ENCODE data around the gene FAM110C. TPM values are rescaled to one million over a fixed set of nuclear protein-coding genes. Genes with fewer than 3 reads are reported as not detected.

The FAM110C gene
- total and polyA plus RNA-seq, 2 of the 8 experiments (the other 6 are each of a cell fraction or from before 2014, with no cell fraction given): 4.8 to 13.2 TPM

- TF ChIP-seq POLR2A (IDR thresholded peaks at IDR 0.05; ENCODE audit: control extremely low read depth in 1 of 2, low read depth in 2 of 2, low read length in 2 of 2): 0 out of 3 replicates have a peak, but pooled peaks of 1 of the 2 experiments have one; percentile 33
- no peak for TF ChIP-seq RNF2 (IDR thresholded peaks at IDR 0.05; ENCODE audit: borderline replicate concordance, low read depth, low read length, missing control alignments, poor library complexity, severe bottlenecking)
- no peak for TF ChIP-seq KDM1A (IDR thresholded peaks at IDR 0.05; ENCODE audit: borderline replicate concordance, low read length)
- no peak for TF ChIP-seq SP2 (IDR thresholded peaks at IDR 0.05; ENCODE audit: low read length)
- TF ChIP-seq, protein P1, sequence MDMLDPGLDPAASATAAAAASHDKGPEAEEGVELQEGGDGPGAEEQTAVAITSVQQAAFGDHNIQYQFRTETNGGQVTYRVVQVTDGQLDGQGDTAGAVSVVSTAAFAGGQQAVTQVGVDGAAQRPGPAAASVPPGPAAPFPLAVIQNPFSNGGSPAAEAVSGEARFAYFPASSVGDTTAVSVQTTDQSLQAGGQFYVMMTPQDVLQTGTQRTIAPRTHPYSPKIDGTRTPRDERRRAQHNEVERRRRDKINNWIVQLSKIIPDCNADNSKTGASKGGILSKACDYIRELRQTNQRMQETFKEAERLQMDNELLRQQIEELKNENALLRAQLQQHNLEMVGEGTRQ (IDR thresholded peaks at IDR 0.05; ENCODE audit: low read length): no peak
- TF ChIP-seq HDAC2 (IDR thresholded peaks at IDR 0.05; ENCODE audit: borderline replicate concordance in 1 of 2, low read depth in 2 of 2, low read length in 2 of 2): no peak
- no peak for TF ChIP-seq PHF8 (conservative IDR thresholded peaks at IDR 0.05; ENCODE audit: low read depth, low read length)
- no peak for TF ChIP-seq TAF7 (optimal IDR thresholded peaks at IDR 0.05; ENCODE audit: borderline replicate concordance, low read depth, low read length)
- no peak for TF ChIP-seq KDM5A (IDR thresholded peaks at IDR 0.05; ENCODE audit: low read length)
- TF ChIP-seq RXRA (IDR thresholded peaks at IDR 0.05; ENCODE audit: insufficient read depth, low read depth, low read length): no peak
- peak; percentile 47; the same call in 1 of the 2 replicates for TF ChIP-seq TEAD4 (IDR thresholded peaks at IDR 0.05; ENCODE audit: low read depth, low read length)
Observed at GRCh38 chr2:46471-47345, at the start of gene FAM110C (continued).
